HepG2 (cell line): ENCODE data around the gene TMX4. TPM values are rescaled to one million over a fixed set of nuclear protein-coding genes. Genes with fewer than 3 reads are reported as not detected.
A peak's percentile ranks its signal among the peaks of the same experiment; 100 is the strongest.

Experiments
- ARNT2 ChIP-seq: sonication (generic); formaldehyde crosslinking; IDR thresholded peaks from 2 replicates; pipeline ENCODE4 v1.8.0; 2022; ENCODE audit warnings: mild to moderate bottlenecking, low read depth, missing genetic modification reagents, moderate library complexity
- ATAD3A ChIP-seq: sonication (generic); formaldehyde crosslinking; IDR thresholded peaks from 2 replicates; pipeline ENCODE4 v1.4.0; 2020; ENCODE audit warnings: missing genetic modification reagents
- ELF4 ChIP-seq: sonication (generic); formaldehyde crosslinking; IDR thresholded peaks from 2 replicates; pipeline ENCODE4 v1.5.0; 2020; ENCODE audit warnings: missing genetic modification reagents, mild to moderate bottlenecking, moderate library complexity, borderline replicate concordance
- FOXJ3 ChIP-seq: sonication (generic); formaldehyde crosslinking; IDR thresholded peaks from 2 replicates; pipeline ENCODE4 v1.4.0; 2020; ENCODE audit warnings: missing genetic modification reagents, mild to moderate bottlenecking, borderline replicate concordance
- HMGA1 ChIP-seq: sonication (generic); formaldehyde crosslinking; conservative IDR thresholded peaks from 2 replicates; pipeline ENCODE4 v1.4.0; 2020; ENCODE audit warnings: missing genetic modification reagents
- KAT8 ChIP-seq: IDR thresholded peaks from 2 replicates; pipeline ENCODE4 v1.6.1; 2016; ENCODE audit warnings: missing genetic modification reagents, missing compliant biosample characterization
- NONO ChIP-seq, 2 experiments: fragments of 450-650 bp in 1 of 2; sonication (generic) in 1 of 2; formaldehyde crosslinking in 1 of 2; IDR thresholded peaks in 1 of 2; conservative IDR thresholded peaks in 1 of 2; 2 replicates each; pipeline versions ENCODE4 v1.6.1 to v1.8.0; 2017 to 2022; ENCODE audit warnings: mild to moderate bottlenecking in 1 of 2, missing genetic modification reagents in 1 of 2, moderate library complexity in 1 of 2
- NRL ChIP-seq: sonication (generic); formaldehyde crosslinking; IDR thresholded peaks from 2 replicates; pipeline ENCODE4 v1.5.0; 2020; ENCODE audit warnings: missing genetic modification reagents, mild to moderate bottlenecking, moderate library complexity, borderline replicate concordance
- ZNF205 ChIP-seq: IDR thresholded peaks from 2 replicates; pipeline ENCODE4 v1.6.1; 2018; ENCODE audit warnings: missing biosample characterization, missing genetic modification reagents
- ZNF225 ChIP-seq: sonication (generic); formaldehyde crosslinking; IDR thresholded peaks from 2 replicates; pipeline ENCODE4 v1.4.0; 2020; ENCODE audit warnings: mild to moderate bottlenecking, missing genetic modification reagents
- ZNF296 ChIP-seq: sonication (generic); formaldehyde crosslinking; conservative IDR thresholded peaks from 2 replicates; pipeline ENCODE4 v1.5.0; 2020; ENCODE audit warnings: mild to moderate bottlenecking, missing genetic modification reagents
- ZNF383 ChIP-seq: sonication (generic); formaldehyde crosslinking; IDR thresholded peaks from 2 replicates; pipeline ENCODE4 v1.4.0; 2020; ENCODE audit warnings: missing genetic modification reagents, mild to moderate bottlenecking, borderline replicate concordance
- ZNF792 ChIP-seq: IDR thresholded peaks from 2 replicates; pipeline ENCODE4 v1.6.1; 2016
- ZNF850 ChIP-seq: sonication (generic); formaldehyde crosslinking; conservative IDR thresholded peaks from 2 replicates; pipeline ENCODE4 v1.9.0; 2021; ENCODE audit warnings: mild to moderate bottlenecking, missing genetic modification reagents
- polyA plus RNA-seq, 8 experiments: library from polyadenylated mRNA; depleted of rRNA in 3 of 8; stranded (reverse) in 7 of 8; unstranded in 1 of 8; fragments of >200 nt; fragmentation: Illumina TruSeq in 4 of 8; extraction: Trizol in 4 of 8; gene quantifications; 2 replicates each; pipeline versions ENCODE4 v1.2.1 to v1.2.3, GENCODE V29; 2011 to 2016; ENCODE audit warnings: low read depth in 4 of 8, missing spikeins in 1 of 8, mixed read lengths in 1 of 8; ENCODE audit not compliant: insufficient read depth in 1 of 8
- total RNA-seq, 5 experiments: library from RNA; depleted of rRNA; stranded (reverse); fragments of >200 nt; fragmentation: Illumina TruSeq; extraction: Trizol; gene quantifications; 2 replicates each; pipeline ENCODE4 v1.2.3, GENCODE V29; 2016; ENCODE audit warnings: low read depth in 1 of 5
- TF ChIP-seq, protein P1 (sequence below): sonication (generic); formaldehyde crosslinking; IDR thresholded peaks from 2 replicates; pipeline ENCODE4 v1.5.1; 2020; ENCODE audit warnings: mild to moderate bottlenecking, moderate library complexity, missing genetic modification reagents
- TF ChIP-seq, protein P2 (sequence below): sonication (generic); formaldehyde crosslinking; IDR thresholded peaks from 2 replicates; pipeline ENCODE4 v1.4.0; 2020; ENCODE audit warnings: missing genetic modification reagents
- TF ChIP-seq, protein P3 (sequence below): sonication (generic); formaldehyde crosslinking; conservative IDR thresholded peaks from 2 replicates; pipeline ENCODE4 v1.4.0; 2020; ENCODE audit warnings: missing genetic modification reagents
- TF ChIP-seq, protein P4 (sequence below): sonication (generic); formaldehyde crosslinking; IDR thresholded peaks from 2 replicates; pipeline ENCODE4 v1.5.0; 2020; ENCODE audit warnings: missing genetic modification reagents
- TF ChIP-seq, protein P5 (sequence below): fragments of 450-650 bp; IDR thresholded peaks from 2 replicates; pipeline ENCODE4 v1.6.1; 2017

The TMX4 gene
- total and polyA plus RNA-seq, 2 of the 13 experiments (the other 11 are each of a cell fraction or from before 2014, with no cell fraction given) = 7.6 to 21.4 TPM

DNA sequence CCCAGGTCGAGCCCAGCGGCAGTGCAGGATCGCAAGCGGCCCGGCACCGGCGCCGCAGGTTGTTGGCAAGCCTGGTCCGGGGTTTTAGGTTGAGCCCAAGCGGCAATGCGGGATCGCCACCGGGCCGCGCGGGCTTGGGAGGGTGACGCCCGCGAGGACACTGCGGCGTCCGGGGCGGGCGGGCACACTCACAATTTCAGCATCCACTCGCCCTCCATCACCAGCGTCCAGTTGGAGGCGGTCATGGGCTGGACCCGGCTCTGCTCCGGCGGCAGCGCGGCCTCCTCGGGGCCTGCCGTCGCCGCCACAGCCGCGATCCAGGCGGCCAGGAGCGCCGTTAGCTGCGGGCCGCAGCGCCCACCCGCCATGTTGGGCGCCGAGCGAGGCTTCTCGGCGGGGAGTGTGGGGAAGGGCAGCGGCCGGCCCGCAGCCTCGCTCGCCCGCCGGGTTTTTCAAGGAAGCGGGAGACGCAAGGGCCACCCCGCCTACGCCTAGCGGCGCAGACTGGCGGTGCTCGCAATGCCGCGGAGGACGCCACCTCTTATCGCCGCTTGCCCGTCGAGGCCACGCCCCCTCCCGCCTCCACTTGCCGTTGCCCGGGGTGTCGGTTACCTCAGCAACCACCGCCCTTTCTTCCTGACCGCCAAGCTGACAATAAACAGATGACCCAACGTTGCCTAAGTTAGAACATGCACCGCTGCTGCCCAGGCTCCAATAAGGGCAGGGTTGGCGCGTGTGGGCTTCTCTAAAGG lies at the start of gene TMX4 (continued):
- TF ChIP-seq, protein P1, sequence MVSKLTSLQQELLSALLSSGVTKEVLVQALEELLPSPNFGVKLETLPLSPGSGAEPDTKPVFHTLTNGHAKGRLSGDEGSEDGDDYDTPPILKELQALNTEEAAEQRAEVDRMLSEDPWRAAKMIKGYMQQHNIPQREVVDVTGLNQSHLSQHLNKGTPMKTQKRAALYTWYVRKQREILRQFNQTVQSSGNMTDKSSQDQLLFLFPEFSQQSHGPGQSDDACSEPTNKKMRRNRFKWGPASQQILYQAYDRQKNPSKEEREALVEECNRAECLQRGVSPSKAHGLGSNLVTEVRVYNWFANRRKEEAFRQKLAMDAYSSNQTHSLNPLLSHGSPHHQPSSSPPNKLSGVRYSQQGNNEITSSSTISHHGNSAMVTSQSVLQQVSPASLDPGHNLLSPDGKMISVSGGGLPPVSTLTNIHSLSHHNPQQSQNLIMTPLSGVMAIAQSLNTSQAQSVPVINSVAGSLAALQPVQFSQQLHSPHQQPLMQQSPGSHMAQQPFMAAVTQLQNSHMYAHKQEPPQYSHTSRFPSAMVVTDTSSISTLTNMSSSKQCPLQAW (CRISPR knock-in tag) = peak; percentile 90
- TF ChIP-seq NRL (CRISPR knock-in tag) (no peak), HMGA1 (CRISPR knock-in tag) (no peak), ZNF205 (CRISPR knock-in tag) (peak; percentile 71; the same call in 1 of the 2 replicates), FOXJ3 (CRISPR knock-in tag) (peak; percentile 82; the same call in 1 of the 2 replicates), ZNF296 (no peak), ZNF850 (no peak), ARNT2 (peak; percentile 98), ELF4 (CRISPR knock-in tag) (peak; percentile 87), KAT8 (CRISPR knock-in tag) (peak; percentile 83), ATAD3A (CRISPR knock-in tag) (no peak), ZNF383 (CRISPR knock-in tag) (no peak), ZNF225 (peak; percentile 96), ZNF792 (CRISPR knock-in tag) (no peak; the same call in 1 of the 2 replicates), NONO (IDR thresholded peaks at IDR 0.05) (no peak), NONO (CRISPR knock-in tag; conservative IDR thresholded peaks at IDR 0.05) (peak; percentile 97)
- TF ChIP-seq, protein P2, sequence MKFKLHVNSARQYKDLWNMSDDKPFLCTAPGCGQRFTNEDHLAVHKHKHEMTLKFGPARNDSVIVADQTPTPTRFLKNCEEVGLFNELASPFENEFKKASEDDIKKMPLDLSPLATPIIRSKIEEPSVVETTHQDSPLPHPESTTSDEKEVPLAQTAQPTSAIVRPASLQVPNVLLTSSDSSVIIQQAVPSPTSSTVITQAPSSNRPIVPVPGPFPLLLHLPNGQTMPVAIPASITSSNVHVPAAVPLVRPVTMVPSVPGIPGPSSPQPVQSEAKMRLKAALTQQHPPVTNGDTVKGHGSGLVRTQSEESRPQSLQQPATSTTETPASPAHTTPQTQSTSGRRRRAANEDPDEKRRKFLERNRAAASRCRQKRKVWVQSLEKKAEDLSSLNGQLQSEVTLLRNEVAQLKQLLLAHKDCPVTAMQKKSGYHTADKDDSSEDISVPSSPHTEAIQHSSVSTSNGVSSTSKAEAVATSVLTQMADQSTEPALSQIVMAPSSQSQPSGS (CRISPR knock-in tag) = peak; percentile 68
- TF ChIP-seq, protein P3, sequence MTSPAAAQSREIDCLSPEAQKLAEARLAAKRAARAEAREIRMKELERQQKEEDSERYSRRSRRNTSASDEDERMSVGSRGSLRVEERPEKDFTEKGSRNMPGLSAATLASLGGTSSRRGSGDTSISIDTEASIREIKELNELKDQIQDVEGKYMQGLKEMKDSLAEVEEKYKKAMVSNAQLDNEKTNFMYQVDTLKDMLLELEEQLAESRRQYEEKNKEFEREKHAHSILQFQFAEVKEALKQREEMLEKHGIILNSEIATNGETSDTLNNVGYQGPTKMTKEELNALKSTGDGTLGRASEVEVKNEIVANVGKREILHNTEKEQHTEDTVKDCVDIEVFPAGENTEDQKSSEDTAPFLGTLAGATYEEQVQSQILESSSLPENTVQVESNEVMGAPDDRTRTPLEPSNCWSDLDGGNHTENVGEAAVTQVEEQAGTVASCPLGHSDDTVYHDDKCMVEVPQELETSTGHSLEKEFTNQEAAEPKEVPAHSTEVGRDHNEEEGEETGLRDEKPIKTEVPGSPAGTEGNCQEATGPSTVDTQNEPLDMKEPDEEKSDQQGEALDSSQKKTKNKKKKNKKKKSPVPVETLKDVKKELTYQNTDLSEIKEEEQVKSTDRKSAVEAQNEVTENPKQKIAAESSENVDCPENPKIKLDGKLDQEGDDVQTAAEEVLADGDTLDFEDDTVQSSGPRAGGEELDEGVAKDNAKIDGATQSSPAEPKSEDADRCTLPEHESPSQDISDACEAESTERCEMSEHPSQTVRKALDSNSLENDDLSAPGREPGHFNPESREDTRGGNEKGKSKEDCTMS (CRISPR knock-in tag) = no peak
- TF ChIP-seq, protein P4, sequence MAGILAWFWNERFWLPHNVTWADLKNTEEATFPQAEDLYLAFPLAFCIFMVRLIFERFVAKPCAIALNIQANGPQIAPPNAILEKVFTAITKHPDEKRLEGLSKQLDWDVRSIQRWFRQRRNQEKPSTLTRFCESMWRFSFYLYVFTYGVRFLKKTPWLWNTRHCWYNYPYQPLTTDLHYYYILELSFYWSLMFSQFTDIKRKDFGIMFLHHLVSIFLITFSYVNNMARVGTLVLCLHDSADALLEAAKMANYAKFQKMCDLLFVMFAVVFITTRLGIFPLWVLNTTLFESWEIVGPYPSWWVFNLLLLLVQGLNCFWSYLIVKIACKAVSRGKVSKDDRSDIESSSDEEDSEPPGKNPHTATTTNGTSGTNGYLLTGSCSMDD (CRISPR knock-in tag) = no peak
- TF ChIP-seq, protein P5, sequence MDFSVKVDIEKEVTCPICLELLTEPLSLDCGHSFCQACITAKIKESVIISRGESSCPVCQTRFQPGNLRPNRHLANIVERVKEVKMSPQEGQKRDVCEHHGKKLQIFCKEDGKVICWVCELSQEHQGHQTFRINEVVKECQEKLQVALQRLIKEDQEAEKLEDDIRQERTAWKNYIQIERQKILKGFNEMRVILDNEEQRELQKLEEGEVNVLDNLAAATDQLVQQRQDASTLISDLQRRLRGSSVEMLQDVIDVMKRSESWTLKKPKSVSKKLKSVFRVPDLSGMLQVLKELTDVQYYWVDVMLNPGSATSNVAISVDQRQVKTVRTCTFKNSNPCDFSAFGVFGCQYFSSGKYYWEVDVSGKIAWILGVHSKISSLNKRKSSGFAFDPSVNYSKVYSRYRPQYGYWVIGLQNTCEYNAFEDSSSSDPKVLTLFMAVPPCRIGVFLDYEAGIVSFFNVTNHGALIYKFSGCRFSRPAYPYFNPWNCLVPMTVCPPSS = no peak
